ENCODE results near the gene AP2M1. TPM values are rescaled to one million over a fixed set of nuclear protein-coding genes. Genes with fewer than 3 reads are reported as not detected.

The AP2M1 gene
- total and polyA plus RNA-seq, 2 of the 8 experiments (the other 6 are each of a cell fraction or from before 2014, with no cell fraction given), result 403 to 454 TPM

- no peak for FAIRE-seq
- Histone ChIP-seq H2BK5ac (ENCODE audit: low read depth, low read length) (no peak overlapping the region), H3K4me3 (ENCODE audit: extremely low read depth in 1 of 4, insufficient read depth in 2 of 4, low read depth in 3 of 4, low read length in 4 of 4) (peak overlapping the region; percentile 33 to 59 (median 42); a peak in 5 of 8 replicates)
- no peak for TF ChIP-seq TCF12 (IDR thresholded peaks at IDR 0.05; ENCODE audit: low read depth, low read length)
- TF ChIP-seq RXRA (IDR thresholded peaks at IDR 0.05; ENCODE audit: insufficient read depth, low read depth, low read length), result no peak
- TF ChIP-seq SIN3A (conservative IDR thresholded peaks at IDR 0.05 in 1 of 2, IDR thresholded peaks at IDR 0.05 in 1 of 2; ENCODE audit: low read depth in 1 of 2, low read length in 2 of 2), result no peak
- TF ChIP-seq CTCF (IDR thresholded peaks at IDR 0.05; ENCODE audit: control extremely low read depth in 1 of 3, insufficient read depth in 1 of 3, low read depth in 1 of 3, low read length in 3 of 3), result no peak
Measured at GRCh38 chr3:184228376-184229137, 53.9 kb downstream of the AP2M1 start.

More at GRCh38 chr3:184228376-184229137, 53.9 kb downstream of the AP2M1 start:
- no peak overlapping the region for H3K27ac ChIP-seq (ENCODE audit: low read depth, low read length)
- no peak overlapping the region; the same call in 1 of the 2 replicates for H2BK12ac ChIP-seq (ENCODE audit: low read depth, low read length)
- H3K9ac ChIP-seq (replicated peaks in 1 of 4; ENCODE audit: extremely low read depth in 1 of 4, low read depth in 3 of 4, low read length in 3 of 4), result no peak overlapping the region
- H3K18ac ChIP-seq (ENCODE audit: extremely low read depth, low read length), result no peak overlapping the region
- no peak for DNase-seq (ENCODE audit: low read depth in 1 of 2, low spot score in 2 of 2)
- H3K79me2 ChIP-seq (ENCODE audit: control insufficient read depth in 1 of 2, insufficient read depth in 2 of 2, low read length in 2 of 2), result no peaks in the 10 kb centered on the region
- 37% methylated on average over 12 of the region's 12 CpGs; no CpG with 5 or more reads in 1 of the 2 experiments for WGBS, 2 experiments (ENCODE audit: extremely low coverage in 1 of 2, insufficient coverage in 1 of 2, insufficient read length in 1 of 2, insufficient replicate concordance in 2 of 2, low coverage in 1 of 2, low lambda C conversion rate in 2 of 2, missing lambda C conversion rate in 1 of 2)
- peaks cover 0 to 20% (median 4%) of the 10 kb centered on the region in 4 experiments; a peak in 5 of 7 replicates for H3K4me1 ChIP-seq (replicated peaks in 1 of 4; ENCODE audit: control insufficient read depth in 3 of 4, insufficient read depth in 4 of 4, low read length in 3 of 4)
- H3K56ac ChIP-seq (replicated peaks; ENCODE audit: insufficient read length, low read depth, low read length), result no peak overlapping the region
- H3K4me2 ChIP-seq (ENCODE audit: insufficient read depth in 1 of 2, low read depth in 2 of 2, low read length in 2 of 2), result peak overlapping the region; percentile 61 to 96
- H4K91ac ChIP-seq (replicated peaks; ENCODE audit: insufficient read length, low read length), result no peak overlapping the region
- H3K4ac ChIP-seq (replicated peaks; ENCODE audit: insufficient read length, low read depth, low read length), result no peak overlapping the region
- no peak overlapping the region for H2AFZ ChIP-seq (ENCODE audit: low read length)
- no peak overlapping the region for H4K8ac ChIP-seq (ENCODE audit: extremely low read depth, insufficient read depth, low read length)
- no peak overlapping the region for H2BK15ac ChIP-seq (ENCODE audit: low read length)
- no peak overlapping the region for H3K23ac ChIP-seq (ENCODE audit: insufficient read length)
- peaks cover 4 to 5% of the 10 kb centered on the region in 2 experiments for H4K20me1 ChIP-seq (replicated peaks in 1 of 2; ENCODE audit: control insufficient read depth in 1 of 2, insufficient read depth in 2 of 2, low read length in 2 of 2)
- peaks cover 35 to 58% (median 53%) of the 10 kb centered on the region in 4 experiments for H3K27me3 ChIP-seq (replicated peaks in 1 of 4; ENCODE audit: control insufficient read depth in 3 of 4, extremely low read depth in 1 of 4, insufficient read depth in 3 of 4, low read length in 3 of 4)
- no peak overlapping the region for H4K5ac ChIP-seq (ENCODE audit: insufficient read length, low read depth, low read length)
- H3K23me2 ChIP-seq (ENCODE audit: low read depth, low read length), result peaks cover 12% of the 10 kb centered on the region; the same call in 1 of the 2 replicates
- no peak overlapping the region for H2AK5ac ChIP-seq (ENCODE audit: low read depth, low read length)
- no peak overlapping the region for H3K14ac ChIP-seq (ENCODE audit: insufficient read length)
- peaks cover 0 to 8% (median 0%) of the 10 kb centered on the region in 4 experiments; a peak in 1 of 8 replicates for H3K36me3 ChIP-seq (ENCODE audit: control insufficient read depth in 2 of 4, insufficient read depth in 4 of 4, low read length in 3 of 4)
- no peak overlapping the region for H2BK120ac ChIP-seq (replicated peaks; ENCODE audit: low read depth, low read length)
- no peak overlapping the region for H2BK20ac ChIP-seq (ENCODE audit: low read length)
- H3K9me3 ChIP-seq (ENCODE audit: insufficient read depth in 2 of 2, low read depth in 1 of 2, low read length in 1 of 2), result no peaks in the 10 kb centered on the region
- H3K79me1 ChIP-seq (ENCODE audit: low read depth, low read length), result no peaks in the 10 kb centered on the region
- ChIA-PET CTCF (ENCODE audit: partially characterized antibody) (interaction anchor here (0.6 to 10.3 kb wide), 37 partner anchors 12 to 454 kb away, joined by 3 to 183 read pairs (median 9); partner anchors contain the start of genes ABCF3, CAMK2N2, EEF1AKMT4 and EIF2B5), POLR2A (ENCODE audit: partially characterized antibody) (interaction anchor here (0.9 to 2.5 kb wide), 5 partner anchors 12 to 52 kb away, joined by 3 to 11 read pairs (median 6); partner anchors contain the start of genes ABCF3 and EEF1AKMT4)
